Calu3 (cell line): ENCODE data around the gene GLYR1. TPM values are rescaled to one million over a fixed set of nuclear protein-coding genes. Genes with fewer than 3 reads are reported as not detected.

Experiments used
- BruUV-seq: library from RNA; stranded (reverse); fragments of 400-500 nt; replicated peaks from 2 replicates; lab custom pipeline; 2021; lab: Mats Ljungman, UMichigan
- CTCF ChIA-PET: fragments of 300-600 bp; sonication (Branson Sonifier 250); formaldehyde crosslinking; loops from one replicate; lab custom pipeline; 2022; ENCODE audit warnings: antibody characterized with exemption; lab: Charles Lee
- DNase-seq: peaks from one replicate; pipeline ENCODE4 v3.0.0; 2022
- H3K27ac Mint-ChIP-seq: one replicate; pipeline ENCODE4 v1.8.0; 2022; ENCODE audit warnings: mixed read lengths; ENCODE audit not compliant: unreplicated experiment
- H3K27me3 Mint-ChIP-seq: one replicate; pipeline ENCODE4 v1.8.0; 2022; ENCODE audit warnings: mixed read lengths; ENCODE audit not compliant: unreplicated experiment
- H3K36me3 Mint-ChIP-seq: one replicate; pipeline ENCODE4 v1.8.0; 2022; ENCODE audit warnings: mild to moderate bottlenecking, moderate library complexity, mixed read lengths; ENCODE audit not compliant: insufficient read depth, unreplicated experiment
- H3K4me1 Mint-ChIP-seq: one replicate; pipeline ENCODE4 v1.8.0; 2022; ENCODE audit warnings: mild to moderate bottlenecking, low read depth, mixed read lengths; ENCODE audit not compliant: unreplicated experiment
- H3K4me3 Mint-ChIP-seq: one replicate; pipeline ENCODE4 v1.8.0; 2022; ENCODE audit warnings: mild to moderate bottlenecking, low read depth, moderate library complexity, mixed read lengths; ENCODE audit not compliant: unreplicated experiment
- H3K9me3 Mint-ChIP-seq: one replicate; pipeline ENCODE4 v1.8.0; 2022; ENCODE audit warnings: low read depth, mixed read lengths; ENCODE audit not compliant: unreplicated experiment
- CTCF ChIP-seq: fragments of 200-600 bp; IDR thresholded peaks from one replicate; pipeline ENCODE4 v1.8.0; 2022; ENCODE audit warnings: antibody characterized with exemption; ENCODE audit not compliant: unreplicated experiment
- intact Hi-C: fragments of 100-400 bp; cut with micrococcal nuclease; formaldehyde crosslinking; loops from one replicate; pipeline ENCODE4 v1.10.0; 2022; ENCODE audit not compliant: unreplicated experiment
- total RNA-seq: library from RNA; stranded (reverse); gene quantifications from 2 replicates; pipeline ENCODE4 v1.2.3, GENCODE V29; 2022

GLYR1 gene
- total RNA-seq, 1 experiment from 2014 or later = 158 TPM

DNA sequence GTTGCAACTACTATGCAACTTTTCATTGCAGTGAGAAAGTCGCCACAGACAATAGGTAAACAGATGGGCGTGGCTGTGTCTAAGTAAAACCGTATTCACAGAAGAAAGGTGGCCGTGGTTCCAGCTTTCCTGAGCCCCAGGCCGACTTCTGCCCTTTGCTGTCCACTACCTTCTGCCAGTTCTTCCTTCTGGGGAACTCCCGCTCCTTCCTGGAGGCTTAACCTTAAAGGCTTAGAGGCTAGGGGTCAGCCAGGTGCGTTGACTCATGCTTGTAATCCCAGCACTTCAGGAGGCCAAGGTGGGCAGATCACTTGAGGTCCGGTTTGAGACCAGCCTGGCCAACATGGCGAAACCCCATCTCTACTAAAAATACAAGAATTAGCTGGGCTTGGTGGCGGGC, 56.8 kb downstream of the GLYR1 start:
- peaks cover 27% of the 10 kb centered on the region for H3K4me1 Mint-ChIP-seq
- intact Hi-C loops = no loop called here
- H3K9me3 Mint-ChIP-seq = no peaks in the 10 kb centered on the region
- H3K4me3 Mint-ChIP-seq = no peak overlapping the region
- no peak for TF ChIP-seq CTCF
- no peak overlapping the region for H3K27ac Mint-ChIP-seq
- no TSS peak for BruUV-seq
- no peak for DNase-seq
- CTCF ChIA-PET = no interaction called here
- H3K36me3 Mint-ChIP-seq = peaks cover 16% of the 10 kb centered on the region
- H3K27me3 Mint-ChIP-seq = no peaks in the 10 kb centered on the region

DNA sequence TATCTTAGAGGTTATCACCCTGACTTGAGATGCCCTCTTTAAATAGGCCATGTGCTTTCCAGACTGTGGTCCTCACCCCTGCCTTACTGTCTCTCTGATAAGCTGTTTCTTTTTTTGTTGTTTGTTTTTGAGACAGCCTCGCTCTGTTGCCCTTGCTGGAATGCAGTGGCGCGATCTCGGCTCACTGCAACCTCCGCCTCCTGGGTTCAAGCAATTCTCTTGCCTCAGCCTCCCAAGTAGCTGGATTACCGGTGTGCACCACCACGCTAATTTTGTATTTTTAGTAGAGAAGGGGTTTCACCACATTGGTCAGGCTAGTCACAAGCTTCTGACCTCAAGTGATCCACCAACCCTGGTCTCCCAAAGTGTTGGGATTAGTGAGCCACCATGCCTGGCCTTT, 58.2 kb downstream of the GLYR1 start:
- CTCF ChIA-PET = interaction anchor here (0.6 to 1.1 kb wide), 2 partner anchors 139 to 191 kb away, joined by 4 to 5 read pairs; no protein-coding TSS in a partner anchor
- no peak overlapping the region for H3K27ac Mint-ChIP-seq

GRCh38 chr16:4788489-4788889, 58.6 kb downstream of the GLYR1 start:
- Mint-ChIP-seq H3K27me3 (no peaks in the 10 kb centered on the region), H3K4me3 (no peak overlapping the region), H3K36me3 (peaks cover 13% of the 10 kb centered on the region), H3K27ac (no peak overlapping the region), H3K4me1 (peaks cover 27% of the 10 kb centered on the region), H3K9me3 (no peaks in the 10 kb centered on the region)
- CTCF ChIA-PET = interaction anchor here (1.1 kb wide), 1 partner anchor 138 kb away, joined by 4 read pairs; no protein-coding TSS in a partner anchor
- intact Hi-C loops = no loop called here
- no TSS peak for BruUV-seq
- DNase-seq = no peak
- TF ChIP-seq CTCF = no peak

More for the DNA sequence above, 58.2 kb downstream of the GLYR1 start:
- Mint-ChIP-seq H3K4me1 (peaks cover 27% of the 10 kb centered on the region), H3K9me3 (no peaks in the 10 kb centered on the region), H3K4me3 (no peak overlapping the region), H3K27me3 (no peaks in the 10 kb centered on the region), H3K36me3 (peaks cover 13% of the 10 kb centered on the region)
- intact Hi-C loops = no loop called here
- BruUV-seq = no TSS peak
- DNase-seq = no peak
- no peak for TF ChIP-seq CTCF

DNA sequence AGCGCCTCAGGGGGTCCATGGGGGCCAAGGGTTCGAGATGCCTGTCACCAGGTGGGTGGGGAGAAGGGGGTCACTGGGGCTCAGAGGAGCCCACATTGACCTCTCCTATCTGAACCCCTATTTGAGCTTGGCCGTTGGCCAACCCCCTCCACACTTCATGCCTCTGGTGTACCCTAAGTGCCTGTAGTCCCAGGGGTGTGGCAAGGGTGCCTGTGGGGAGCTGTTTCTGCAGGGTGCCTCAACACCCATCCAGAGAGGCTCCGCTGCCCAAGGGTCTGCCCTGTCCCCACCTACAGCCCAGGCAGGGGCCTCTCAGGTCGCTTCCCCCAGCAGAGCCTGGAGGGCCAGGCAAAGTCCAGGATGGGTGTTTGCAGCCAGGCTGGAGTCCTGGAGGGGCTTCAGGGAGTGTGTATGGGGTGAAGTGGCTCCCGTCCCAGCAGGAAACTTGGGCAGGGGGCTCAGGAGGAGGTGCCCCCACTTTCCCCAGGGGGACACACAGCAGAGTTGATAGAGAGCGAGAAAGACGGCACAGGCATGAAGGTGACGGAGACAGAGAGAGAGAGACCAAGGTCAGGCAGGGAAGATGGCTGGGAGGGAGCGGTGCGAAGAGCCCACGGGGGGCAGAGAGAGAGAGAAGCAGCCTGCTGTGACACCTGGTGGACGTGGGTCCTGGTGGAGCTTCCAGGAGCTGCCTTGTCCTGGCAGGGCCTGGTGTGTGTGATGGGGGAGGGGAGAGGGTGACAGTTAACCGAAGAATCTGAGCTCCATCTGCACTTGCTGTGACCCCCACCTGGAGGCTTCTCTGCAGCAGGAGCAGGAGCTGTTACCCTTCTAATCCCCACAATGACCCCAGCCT, 59.2 kb downstream of the GLYR1 start, which contains the start of gene SEPTIN12:
Gene SEPTIN12, minus strand, starts transcription at position 719 of the 856 bp plus-strand sequence. Its CDS starts 700 bp downstream, at position 19.
- no peak within 1 kb of the TSS for H3K4me3 Mint-ChIP-seq
- H3K27ac Mint-ChIP-seq = no peak within 1 kb of the TSS
- H3K27me3 Mint-ChIP-seq = no peaks in the 10 kb centered on the region
- H3K36me3 Mint-ChIP-seq = peaks cover 13% of the 10 kb centered on the region
- BruUV-seq = no TSS peak
- CTCF ChIA-PET = no interaction called here
- intact Hi-C loops = no loop called here
- no peak for DNase-seq
- peaks cover 27% of the 10 kb centered on the region for H3K4me1 Mint-ChIP-seq
- no peaks in the 10 kb centered on the region for H3K9me3 Mint-ChIP-seq
- TF ChIP-seq CTCF = no peak
